GM12864 (cell line): ENCODE measurements around the gene PTTG2.

ENCODE experiments used
- DNase-seq: peaks from one replicate; pipeline ENCODE4 v3.0.0-alpha.2; 2011; ENCODE audit warnings: low read depth
- H3K4me3 ChIP-seq: 2 replicates; pipeline ENCODE4 v1.5.1; 2011; ENCODE audit warnings: mild to moderate bottlenecking, low read depth, low read length, control low read depth
- TF ChIP-seq, protein P1 (sequence below): IDR thresholded peaks from 2 replicates; pipeline ENCODE4 v1.5.1; 2011; ENCODE audit warnings: low read depth, mild to moderate bottlenecking, moderate library complexity, low read length, control low read depth, inconsistent platforms; ENCODE audit errors: missing control alignments

The PTTG2 gene

DNA sequence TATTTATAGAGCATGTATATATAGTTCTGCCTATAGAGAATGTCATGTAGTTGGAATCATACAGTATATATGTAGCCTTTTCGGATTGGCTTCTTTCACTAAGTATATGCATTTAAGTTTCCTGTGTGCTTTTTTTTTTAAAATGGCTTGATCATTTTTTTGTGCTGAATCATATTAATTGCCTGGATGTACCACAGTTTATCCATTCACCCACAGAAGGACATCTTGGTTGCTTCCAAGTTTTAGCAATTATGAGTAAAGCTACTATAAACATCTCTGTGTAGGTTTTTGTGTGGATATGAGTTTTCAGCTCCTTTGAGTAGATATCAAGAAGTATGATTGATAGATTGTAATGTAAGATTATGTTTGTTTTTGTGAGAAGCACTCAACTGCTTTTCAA is 23.8 kb downstream of the PTTG2 start:
- TF ChIP-seq, protein P1, sequence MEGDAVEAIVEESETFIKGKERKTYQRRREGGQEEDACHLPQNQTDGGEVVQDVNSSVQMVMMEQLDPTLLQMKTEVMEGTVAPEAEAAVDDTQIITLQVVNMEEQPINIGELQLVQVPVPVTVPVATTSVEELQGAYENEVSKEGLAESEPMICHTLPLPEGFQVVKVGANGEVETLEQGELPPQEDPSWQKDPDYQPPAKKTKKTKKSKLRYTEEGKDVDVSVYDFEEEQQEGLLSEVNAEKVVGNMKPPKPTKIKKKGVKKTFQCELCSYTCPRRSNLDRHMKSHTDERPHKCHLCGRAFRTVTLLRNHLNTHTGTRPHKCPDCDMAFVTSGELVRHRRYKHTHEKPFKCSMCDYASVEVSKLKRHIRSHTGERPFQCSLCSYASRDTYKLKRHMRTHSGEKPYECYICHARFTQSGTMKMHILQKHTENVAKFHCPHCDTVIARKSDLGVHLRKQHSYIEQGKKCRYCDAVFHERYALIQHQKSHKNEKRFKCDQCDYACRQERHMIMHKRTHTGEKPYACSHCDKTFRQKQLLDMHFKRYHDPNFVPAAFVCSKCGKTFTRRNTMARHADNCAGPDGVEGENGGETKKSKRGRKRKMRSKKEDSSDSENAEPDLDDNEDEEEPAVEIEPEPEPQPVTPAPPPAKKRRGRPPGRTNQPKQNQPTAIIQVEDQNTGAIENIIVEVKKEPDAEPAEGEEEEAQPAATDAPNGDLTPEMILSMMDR: no peak
- no peak for DNase-seq
- H3K4me3 ChIP-seq: no peak overlapping the region

DNA sequence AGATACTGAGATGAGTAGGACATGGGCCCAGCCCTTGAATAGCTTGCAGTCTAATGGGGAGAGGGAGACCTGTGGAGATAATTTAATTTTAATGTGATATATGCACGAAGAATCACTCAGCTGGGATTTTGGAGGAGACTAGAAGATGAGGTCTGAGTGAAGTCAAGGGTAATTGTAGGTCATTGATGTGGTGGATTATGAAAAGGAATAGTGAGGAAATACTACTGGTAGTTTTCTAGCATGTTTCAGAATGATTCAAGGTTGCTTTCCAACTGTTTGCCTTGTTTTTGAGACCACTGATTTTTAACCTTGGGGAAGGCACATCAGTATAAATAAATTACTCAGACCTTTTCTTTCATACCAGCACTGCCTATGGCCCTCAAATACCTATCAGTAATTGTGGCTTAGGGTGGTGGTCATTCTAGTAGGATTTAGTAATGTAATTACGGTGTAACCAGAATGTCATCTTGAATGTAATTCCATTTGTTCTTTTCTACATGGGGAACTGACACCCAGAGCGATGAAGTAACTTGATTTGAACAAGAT is 25.6 kb downstream of the PTTG2 start:
- TF ChIP-seq, protein P1: no peak
- DNase-seq: no peak
- no peak overlapping the region for H3K4me3 ChIP-seq

DNA sequence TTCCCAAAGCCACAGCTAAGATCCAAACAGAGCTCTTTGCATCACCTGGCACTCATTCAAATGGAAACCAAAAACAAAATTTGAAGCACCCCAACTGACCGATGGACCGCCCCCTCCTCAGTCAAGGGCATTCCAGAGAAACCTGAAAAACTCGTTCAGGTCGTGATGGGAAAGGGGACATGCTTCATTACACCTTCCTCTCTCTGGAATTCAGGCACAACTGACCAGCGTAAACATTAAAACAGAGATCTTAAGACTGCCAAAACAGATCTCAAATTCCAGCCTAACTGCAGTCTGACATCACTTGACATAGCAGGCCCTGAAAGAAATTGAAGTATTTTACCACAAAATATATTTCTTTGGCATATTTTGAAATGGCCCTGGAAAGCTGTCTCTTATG is 28.5 kb downstream of the PTTG2 start:
- H3K4me3 ChIP-seq: no peak overlapping the region

DNA sequence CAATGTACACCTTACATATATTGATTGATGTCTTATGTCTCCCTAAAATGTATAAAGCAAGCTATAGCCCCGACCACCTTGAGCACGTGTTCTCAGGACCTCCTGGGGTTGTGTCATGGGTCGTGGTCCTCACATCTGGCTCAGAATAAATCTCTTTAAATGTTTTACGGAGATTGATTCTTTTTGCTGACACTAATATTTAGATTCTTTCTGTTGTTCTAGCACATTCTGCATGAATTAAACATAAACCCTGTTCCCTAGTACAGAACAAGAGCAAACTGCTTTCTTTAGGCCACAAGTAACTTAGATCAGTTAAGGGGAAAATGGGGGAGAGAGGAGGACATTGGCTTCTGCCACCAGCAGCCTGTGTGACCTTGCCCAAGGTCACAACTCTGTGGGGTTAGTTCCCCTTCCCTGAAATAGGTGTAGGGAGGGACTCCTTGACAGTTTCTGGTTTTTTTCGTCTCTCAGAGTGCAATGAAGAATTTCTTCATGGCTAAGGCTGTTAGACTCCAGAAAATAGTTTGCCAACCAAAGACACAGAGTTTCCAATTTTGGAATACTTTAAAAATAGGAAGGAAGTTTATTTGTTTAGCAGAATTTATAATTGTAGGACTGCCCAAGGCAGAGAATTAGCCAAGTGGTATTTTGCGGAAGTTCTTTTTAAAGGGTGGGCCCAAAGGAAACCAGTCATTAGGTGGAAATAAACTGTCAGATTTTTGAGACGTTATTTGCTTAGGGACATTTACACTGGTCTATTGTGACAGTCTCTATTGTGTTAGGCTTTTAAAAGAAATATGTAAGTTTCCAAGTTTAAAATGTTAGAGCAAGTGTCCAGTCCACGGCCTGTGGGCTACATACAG is 29.4 kb downstream of the PTTG2 start:
- no peak overlapping the region for H3K4me3 ChIP-seq

More for the DNA sequence above, 28.5 kb downstream of the PTTG2 start:
- DNase-seq: no peak
- TF ChIP-seq, protein P1: no peak

DNA sequence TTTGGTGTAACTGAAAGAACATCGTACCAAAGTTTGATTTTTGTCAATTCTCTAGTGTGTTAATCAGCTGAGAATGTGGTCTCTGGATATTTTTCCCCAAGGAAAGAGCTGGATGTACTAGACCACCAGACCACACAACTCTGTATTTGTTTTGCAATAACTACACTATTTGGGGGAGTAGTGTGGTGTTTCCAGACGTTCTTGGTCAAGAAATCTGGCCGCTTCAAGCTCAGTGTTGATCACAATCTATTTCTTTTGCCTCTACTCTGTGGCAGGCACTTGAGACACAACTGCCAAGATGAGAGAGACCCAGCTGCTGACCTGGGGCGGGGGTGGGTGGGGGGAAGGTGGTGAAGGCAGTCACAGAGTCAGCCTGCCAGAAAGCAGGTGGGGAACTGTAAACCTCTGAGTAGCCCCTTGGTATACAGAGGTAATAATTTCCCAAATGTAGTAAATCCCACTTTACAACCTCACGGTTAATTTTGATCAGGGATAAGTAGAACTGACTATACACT is 30.6 kb downstream of the PTTG2 start:
- no peak overlapping the region for H3K4me3 ChIP-seq
- DNase-seq: no peak
- TF ChIP-seq, protein P1: no peak

More for the DNA sequence above, 29.4 kb downstream of the PTTG2 start:
- DNase-seq: no peak
- TF ChIP-seq, protein P1: no peak

DNA sequence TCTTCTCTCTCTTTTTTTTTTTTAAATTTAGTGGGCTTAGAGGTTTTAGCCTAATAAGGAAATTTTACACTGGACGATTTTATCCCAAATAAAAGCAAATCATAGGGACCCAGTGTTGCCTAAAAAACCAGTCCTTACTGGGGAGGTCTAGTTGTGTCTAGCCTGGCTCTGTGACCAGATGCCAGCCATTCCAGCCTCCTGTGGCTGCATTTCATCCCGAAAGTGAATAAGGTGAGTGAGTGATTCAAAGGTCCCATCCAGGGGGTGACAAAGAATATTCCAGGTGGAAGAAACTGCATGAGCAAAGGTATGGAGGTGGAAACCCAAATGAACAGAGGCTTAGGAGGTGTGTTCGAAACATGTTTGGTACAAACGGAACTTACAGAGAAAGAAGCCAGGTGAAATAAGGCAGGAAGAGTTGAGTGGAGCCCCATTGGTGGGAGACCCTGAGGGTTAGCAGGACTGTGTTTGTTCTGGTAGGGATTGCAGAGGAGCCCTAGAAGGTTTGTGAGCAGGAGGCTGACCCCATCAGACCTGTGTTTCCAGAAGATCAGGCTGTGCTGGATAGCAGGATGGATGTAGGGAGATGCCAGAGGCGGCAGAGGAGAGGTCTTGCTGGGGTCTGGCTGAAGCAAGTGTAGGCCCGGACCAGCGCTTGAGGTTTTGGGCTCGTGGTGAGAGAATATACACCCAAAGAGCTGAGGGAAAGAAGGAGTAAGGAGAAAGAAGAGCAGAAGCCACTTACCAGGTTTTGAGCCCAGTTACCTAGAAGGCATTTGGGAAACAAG is 31.6 kb downstream of the PTTG2 start:
- no peak overlapping the region for H3K4me3 ChIP-seq
- TF ChIP-seq, protein P1: no peak
- no peak for DNase-seq
